Measurements from ENCODE around the gene FEZF1.

Gene FEZF1

GRCh38 chr7:122261442-122261841 is 43.1 kb downstream of the FEZF1 start:
- no peak for DNase-seq

DNA sequence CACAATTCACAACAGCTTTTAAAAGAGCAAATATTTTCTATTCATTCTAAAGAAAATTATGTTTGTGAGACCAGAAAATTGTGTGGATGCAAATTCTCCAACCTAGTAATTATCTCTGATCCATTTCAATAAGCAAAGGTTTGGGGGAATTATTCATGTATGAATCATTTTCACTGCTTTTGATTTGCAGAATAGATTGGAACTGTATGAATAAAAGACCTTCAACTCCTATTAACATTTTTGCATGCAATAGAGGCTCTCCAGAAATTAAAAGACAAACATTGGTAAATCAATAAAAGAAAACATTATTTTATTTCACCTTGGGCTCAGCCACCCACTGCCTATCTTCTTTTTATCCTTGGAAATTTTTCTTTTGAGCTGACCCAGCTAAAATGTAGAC is 43.5 kb downstream of the FEZF1 start:
- no peak for DNase-seq

DNA sequence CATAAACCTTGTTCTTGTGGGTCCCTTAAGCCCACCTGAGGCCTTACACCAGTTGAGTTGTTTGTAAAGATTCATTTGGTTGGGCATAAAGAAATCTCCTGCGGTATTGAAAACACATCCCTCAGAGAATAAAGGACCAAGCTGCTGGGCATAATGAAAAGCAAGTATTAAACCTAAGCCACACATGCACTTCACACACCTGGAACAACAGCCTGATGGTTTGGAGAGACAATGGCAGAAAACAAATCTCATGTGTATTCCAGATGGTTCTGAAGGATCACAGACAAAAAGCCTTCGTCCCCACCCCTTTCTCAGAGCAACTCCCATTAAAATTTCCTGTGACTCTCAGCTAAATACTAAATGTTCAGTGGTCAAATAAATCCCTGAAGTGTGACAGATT is 44.2 kb downstream of the FEZF1 start:
- no peak for DNase-seq

DNA sequence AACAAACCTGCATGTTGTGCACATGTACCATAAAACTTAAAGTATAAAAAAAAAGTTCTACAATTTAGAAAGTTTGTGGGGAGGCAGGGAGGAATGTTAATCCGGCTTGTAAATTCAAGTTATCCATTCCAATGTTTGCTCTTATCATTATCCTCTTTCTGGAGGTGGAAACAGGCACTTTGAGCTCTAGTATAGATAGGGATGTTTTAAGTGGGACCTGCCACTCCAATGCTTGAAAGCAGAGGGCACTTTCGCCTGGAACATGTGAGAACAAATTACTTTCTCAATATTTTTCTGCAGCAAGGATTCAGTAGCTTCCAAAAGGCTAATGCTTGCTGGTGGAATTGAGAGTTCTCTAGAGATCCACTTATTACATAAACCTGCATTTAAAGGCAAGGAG is 45.6 kb downstream of the FEZF1 start:
- DNase-seq: no peak

DNA sequence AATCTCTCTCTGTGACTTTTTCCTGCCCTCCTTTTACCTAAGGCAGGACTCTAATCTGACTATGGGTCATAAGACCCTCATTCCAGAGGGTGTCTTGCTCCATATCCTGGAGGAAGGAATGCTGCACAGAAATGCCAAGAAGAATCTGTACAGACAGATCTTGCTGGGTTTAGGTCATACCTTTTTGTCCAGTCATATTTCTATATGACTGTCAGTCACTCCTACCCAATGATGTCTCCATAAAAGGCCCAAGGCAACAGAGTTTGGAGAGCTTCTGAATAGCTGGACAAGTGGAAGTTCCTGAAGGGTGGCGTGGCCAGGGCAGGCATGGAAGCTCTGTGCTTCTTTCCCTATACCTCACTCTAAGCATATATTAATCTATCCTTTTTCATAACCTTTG is 47.5 kb downstream of the FEZF1 start:
- no peak for DNase-seq

DNA sequence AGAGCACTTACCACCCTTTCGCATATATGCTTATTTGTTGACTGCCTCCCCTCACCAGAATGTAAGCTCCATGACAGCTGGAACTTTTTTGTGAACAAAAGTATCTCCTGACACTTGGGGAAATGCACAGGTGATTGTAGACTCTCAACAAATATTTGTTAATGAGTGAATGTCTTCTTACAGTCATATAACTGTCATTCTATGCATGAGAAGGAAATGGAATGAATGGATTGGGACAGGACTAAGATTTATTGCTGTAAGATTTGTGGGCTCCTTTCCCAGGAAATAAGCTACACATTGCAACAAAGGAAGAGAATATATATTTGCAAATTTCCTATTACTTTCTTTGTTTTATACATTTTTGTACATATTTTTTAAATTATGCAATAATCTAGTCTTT is 48.5 kb downstream of the FEZF1 start:
- DNase-seq: no peak

DNA sequence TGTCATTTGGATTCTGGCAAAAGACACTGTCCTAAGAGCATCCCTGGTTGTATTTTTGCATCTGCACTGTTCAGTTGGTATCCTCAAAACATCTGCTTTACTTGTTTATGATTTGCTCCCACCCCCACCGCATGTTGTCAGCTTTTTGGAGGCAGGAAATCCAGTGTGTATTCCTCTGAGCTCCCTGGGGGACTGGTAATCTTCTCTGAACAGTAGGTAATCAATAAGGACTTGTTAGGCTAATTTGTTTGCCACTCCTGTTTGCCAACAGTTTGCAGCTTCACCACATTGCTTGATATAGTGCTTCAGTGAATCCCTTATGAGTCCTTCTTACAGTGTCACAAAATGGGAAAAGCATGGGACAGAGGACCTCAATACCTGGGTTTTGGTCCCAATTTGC is 49.1 kb downstream of the FEZF1 start:
- no peak for DNase-seq

All from CD4-positive, alpha-beta T cell treated with Interleukin-1 beta for 1 hour (primary cell).